ENCODE results near the gene SUGP2. TPM values are rescaled to one million over a fixed set of nuclear protein-coding genes. Genes with fewer than 3 reads are reported as not detected.

Gene SUGP2
- total RNA-seq, 1 experiment from 2014 or later: 112 TPM

DNA sequence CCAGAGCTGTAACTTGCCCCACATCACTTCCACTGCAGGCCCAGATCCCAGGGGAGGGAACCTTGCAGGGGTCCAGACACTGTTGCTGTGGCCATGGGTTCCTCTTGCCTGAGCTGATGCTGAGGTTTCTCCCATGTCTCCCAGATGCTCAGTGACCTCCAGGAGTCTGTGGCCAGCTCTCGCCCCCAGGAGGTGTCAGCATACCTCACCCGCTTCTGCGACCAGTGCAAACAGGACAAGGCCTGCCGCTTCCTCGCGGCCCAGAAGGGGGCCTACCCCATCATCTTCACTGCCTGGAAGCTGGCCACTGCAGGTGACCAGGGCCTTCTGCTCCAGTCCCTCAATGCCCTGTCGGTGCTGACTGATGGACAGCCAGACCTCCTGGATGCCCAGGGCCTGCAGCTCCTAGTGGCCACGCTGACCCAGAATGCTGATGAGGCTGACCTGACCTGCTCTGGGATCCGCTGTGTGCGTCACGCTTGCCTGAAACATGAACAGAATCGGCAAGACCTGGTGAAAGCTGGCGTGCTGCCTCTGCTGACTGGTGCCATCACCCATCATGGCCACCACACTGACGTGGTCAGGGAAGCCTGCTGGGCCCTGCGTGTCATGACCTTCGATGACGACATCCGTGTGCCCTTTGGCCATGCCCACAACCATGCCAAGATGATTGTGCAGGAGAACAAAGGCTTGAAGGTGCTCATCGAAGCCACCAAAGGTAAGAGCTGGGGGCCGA is 18.3 kb upstream of the SUGP2 start:
- Histone ChIP-seq H3K4me1 (ENCODE audit: control insufficient read depth, insufficient read depth, low read length) (no peaks in the 10 kb centered on the region), H3K27me3 (ENCODE audit: control insufficient read depth, insufficient read depth, low read length) (no peaks in the 10 kb centered on the region), H3K9me3 (ENCODE audit: control insufficient read depth, insufficient read depth, low read depth, low read length) (no peaks in the 10 kb centered on the region), H3K36me3 (ENCODE audit: control insufficient read depth, insufficient read depth, low read length) (0 out of 2 replicates have a peak, but pooled peaks cover 3% of the 10 kb centered on the region), H3K27ac (ENCODE audit: low read length) (no peak overlapping the region), H3K4me3 (ENCODE audit: low read depth in 2 of 2, low read length in 2 of 2) (no peak overlapping the region)
- no TSS peak for BruUV-seq (replicated peaks)
- ATAC-seq (0 out of 2 replicates have a peak, but pooled peaks have one; percentile 46), DNase-seq (ENCODE audit: low read depth, low spot score) (no peak)
- CTCF ChIA-PET: interaction anchor here (0.6 kb wide), 1 partner anchor 402 kb away, joined by 3 read pairs; no protein-coding TSS in a partner anchor
- in situ Hi-C loops (cut with HindIII; ENCODE audit: low pct_unique_long_range_greater_than_20kb, low sequenced_read_pairs) (no loop called here), intact Hi-C loops (cut with micrococcal nuclease; ENCODE audit: unreplicated experiment) (no loop called here)
- TF ChIP-seq SIN3A (IDR thresholded peaks at IDR 0.05; ENCODE audit: borderline replicate concordance, insufficient read depth, low read depth, low read length) (no peak), POLR2AphosphoS5 (IDR thresholded peaks at IDR 0.05; ENCODE audit: low read depth, low read length) (no peak), TCF7L2 (IDR thresholded peaks at IDR 0.05; ENCODE audit: low read depth, low read length) (no peak)
- TF ChIP-seq, protein P1, sequence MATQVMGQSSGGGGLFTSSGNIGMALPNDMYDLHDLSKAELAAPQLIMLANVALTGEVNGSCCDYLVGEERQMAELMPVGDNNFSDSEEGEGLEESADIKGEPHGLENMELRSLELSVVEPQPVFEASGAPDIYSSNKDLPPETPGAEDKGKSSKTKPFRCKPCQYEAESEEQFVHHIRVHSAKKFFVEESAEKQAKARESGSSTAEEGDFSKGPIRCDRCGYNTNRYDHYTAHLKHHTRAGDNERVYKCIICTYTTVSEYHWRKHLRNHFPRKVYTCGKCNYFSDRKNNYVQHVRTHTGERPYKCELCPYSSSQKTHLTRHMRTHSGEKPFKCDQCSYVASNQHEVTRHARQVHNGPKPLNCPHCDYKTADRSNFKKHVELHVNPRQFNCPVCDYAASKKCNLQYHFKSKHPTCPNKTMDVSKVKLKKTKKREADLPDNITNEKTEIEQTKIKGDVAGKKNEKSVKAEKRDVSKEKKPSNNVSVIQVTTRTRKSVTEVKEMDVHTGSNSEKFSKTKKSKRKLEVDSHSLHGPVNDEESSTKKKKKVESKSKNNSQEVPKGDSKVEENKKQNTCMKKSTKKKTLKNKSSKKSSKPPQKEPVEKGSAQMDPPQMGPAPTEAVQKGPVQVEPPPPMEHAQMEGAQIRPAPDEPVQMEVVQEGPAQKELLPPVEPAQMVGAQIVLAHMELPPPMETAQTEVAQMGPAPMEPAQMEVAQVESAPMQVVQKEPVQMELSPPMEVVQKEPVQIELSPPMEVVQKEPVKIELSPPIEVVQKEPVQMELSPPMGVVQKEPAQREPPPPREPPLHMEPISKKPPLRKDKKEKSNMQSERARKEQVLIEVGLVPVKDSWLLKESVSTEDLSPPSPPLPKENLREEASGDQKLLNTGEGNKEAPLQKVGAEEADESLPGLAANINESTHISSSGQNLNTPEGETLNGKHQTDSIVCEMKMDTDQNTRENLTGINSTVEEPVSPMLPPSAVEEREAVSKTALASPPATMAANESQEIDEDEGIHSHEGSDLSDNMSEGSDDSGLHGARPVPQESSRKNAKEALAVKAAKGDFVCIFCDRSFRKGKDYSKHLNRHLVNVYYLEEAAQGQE (IDR thresholded peaks at IDR 0.05; ENCODE audit: insufficient read depth in 1 of 2, low read depth in 2 of 2, low read length in 1 of 2): no peak
- TF ChIP-seq, protein P2, sequence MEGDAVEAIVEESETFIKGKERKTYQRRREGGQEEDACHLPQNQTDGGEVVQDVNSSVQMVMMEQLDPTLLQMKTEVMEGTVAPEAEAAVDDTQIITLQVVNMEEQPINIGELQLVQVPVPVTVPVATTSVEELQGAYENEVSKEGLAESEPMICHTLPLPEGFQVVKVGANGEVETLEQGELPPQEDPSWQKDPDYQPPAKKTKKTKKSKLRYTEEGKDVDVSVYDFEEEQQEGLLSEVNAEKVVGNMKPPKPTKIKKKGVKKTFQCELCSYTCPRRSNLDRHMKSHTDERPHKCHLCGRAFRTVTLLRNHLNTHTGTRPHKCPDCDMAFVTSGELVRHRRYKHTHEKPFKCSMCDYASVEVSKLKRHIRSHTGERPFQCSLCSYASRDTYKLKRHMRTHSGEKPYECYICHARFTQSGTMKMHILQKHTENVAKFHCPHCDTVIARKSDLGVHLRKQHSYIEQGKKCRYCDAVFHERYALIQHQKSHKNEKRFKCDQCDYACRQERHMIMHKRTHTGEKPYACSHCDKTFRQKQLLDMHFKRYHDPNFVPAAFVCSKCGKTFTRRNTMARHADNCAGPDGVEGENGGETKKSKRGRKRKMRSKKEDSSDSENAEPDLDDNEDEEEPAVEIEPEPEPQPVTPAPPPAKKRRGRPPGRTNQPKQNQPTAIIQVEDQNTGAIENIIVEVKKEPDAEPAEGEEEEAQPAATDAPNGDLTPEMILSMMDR (IDR thresholded peaks at IDR 0.05): no peak
- POLR2A ChIA-PET: no interaction called here

DNA sequence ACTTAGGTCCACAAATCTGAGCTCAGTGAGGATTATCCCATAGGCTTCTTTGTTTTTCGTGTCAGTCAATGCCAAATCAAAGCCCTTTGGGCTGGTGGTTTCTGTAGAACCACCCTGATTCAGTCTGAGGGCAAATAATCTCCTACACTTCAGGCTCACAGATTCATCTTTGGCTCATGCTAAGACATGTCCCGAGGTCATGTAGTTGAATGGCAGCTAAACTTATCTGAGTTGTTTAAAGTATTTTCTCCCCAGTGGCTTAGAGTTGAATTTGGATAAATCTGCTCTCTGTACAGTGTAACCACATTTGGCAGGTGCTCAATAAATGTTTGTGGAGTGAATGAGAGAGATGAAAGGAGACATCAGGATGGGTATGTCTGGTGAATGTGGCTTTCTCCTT is 17.4 kb upstream of the SUGP2 start:
- Histone ChIP-seq H3K36me3 (ENCODE audit: control insufficient read depth, insufficient read depth, low read length) (0 out of 2 replicates have a peak, but pooled peaks cover 3% of the 10 kb centered on the region), H3K4me3 (ENCODE audit: low read depth in 2 of 2, low read length in 2 of 2) (no peak overlapping the region), H3K9me3 (ENCODE audit: control insufficient read depth, insufficient read depth, low read depth, low read length) (no peaks in the 10 kb centered on the region), H3K27ac (ENCODE audit: low read length) (no peak overlapping the region), H3K27me3 (ENCODE audit: control insufficient read depth, insufficient read depth, low read length) (no peaks in the 10 kb centered on the region), H3K4me1 (ENCODE audit: control insufficient read depth, insufficient read depth, low read length) (no peaks in the 10 kb centered on the region)
- ATAC-seq (no peak), DNase-seq (ENCODE audit: low read depth, low spot score) (no peak)
- in situ Hi-C loops (cut with HindIII; ENCODE audit: low pct_unique_long_range_greater_than_20kb, low sequenced_read_pairs): no loop called here
- CTCF ChIA-PET: no interaction called here
- no TSS peak for BruUV-seq (replicated peaks)
- POLR2A ChIA-PET: no interaction called here
- no peak for TF ChIP-seq POLR2AphosphoS5 (IDR thresholded peaks at IDR 0.05; ENCODE audit: low read depth, low read length)
- TF ChIP-seq, protein P1 (IDR thresholded peaks at IDR 0.05; ENCODE audit: insufficient read depth in 1 of 2, low read depth in 2 of 2, low read length in 1 of 2): no peak
- TF ChIP-seq, protein P2 (IDR thresholded peaks at IDR 0.05): no peak
- TF ChIP-seq TCF7L2 (IDR thresholded peaks at IDR 0.05; ENCODE audit: low read depth, low read length): no peak
- TF ChIP-seq SIN3A (IDR thresholded peaks at IDR 0.05; ENCODE audit: borderline replicate concordance, insufficient read depth, low read depth, low read length): no peak
- intact Hi-C loops (cut with micrococcal nuclease; ENCODE audit: unreplicated experiment): no loop called here
